ENCODE data around the gene CAMK2B.

DNA sequence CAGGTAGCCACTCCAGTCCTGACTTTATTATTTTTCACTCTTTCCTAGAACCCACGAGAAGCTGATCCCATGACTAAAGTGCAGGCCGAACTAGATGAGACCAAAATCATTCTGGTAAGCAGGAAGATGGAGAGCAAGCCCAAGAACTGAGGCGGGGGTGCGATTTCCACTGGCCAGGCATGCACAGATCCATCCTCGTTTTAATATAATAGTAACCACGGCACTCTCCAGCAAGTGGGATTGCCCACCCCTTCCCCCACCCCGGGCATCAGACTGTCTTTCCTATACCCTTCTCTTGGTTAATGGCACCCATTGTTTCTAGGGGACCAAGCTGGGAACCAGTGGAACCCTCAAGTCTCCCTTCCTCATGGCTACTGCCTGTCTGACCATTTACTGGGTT, 117.3 kb downstream of the CAMK2B start:
- no peak for TF ChIP-seq EZH2 (IDR thresholded peaks at IDR 0.05)
- TF ChIP-seq, protein P1, sequence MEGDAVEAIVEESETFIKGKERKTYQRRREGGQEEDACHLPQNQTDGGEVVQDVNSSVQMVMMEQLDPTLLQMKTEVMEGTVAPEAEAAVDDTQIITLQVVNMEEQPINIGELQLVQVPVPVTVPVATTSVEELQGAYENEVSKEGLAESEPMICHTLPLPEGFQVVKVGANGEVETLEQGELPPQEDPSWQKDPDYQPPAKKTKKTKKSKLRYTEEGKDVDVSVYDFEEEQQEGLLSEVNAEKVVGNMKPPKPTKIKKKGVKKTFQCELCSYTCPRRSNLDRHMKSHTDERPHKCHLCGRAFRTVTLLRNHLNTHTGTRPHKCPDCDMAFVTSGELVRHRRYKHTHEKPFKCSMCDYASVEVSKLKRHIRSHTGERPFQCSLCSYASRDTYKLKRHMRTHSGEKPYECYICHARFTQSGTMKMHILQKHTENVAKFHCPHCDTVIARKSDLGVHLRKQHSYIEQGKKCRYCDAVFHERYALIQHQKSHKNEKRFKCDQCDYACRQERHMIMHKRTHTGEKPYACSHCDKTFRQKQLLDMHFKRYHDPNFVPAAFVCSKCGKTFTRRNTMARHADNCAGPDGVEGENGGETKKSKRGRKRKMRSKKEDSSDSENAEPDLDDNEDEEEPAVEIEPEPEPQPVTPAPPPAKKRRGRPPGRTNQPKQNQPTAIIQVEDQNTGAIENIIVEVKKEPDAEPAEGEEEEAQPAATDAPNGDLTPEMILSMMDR (IDR thresholded peaks at IDR 0.05) = no peak
